H1 (cell line): ENCODE results near the gene ASAP2. TPM values are rescaled to one million over a fixed set of nuclear protein-coding genes. Genes with fewer than 3 reads are reported as not detected.

Source experiments
- CHD1 ChIP-seq: IDR thresholded peaks from 2 replicates; pipeline ENCODE4 v1.6.1; 2012; ENCODE audit warnings: low read depth, low read length, improper control_type of control experiment
- KDM4A ChIP-seq: IDR thresholded peaks from one replicate; pipeline ENCODE4 v1.7.1; 2012; ENCODE audit warnings: low read depth, mild to moderate bottlenecking, moderate library complexity, low read length, inconsistent platforms; ENCODE audit not compliant: severe bottlenecking
- POLR2A ChIP-seq, 2 experiments: IDR thresholded peaks; 1 replicate in 1 of 2; 2 replicates in 1 of 2; pipeline ENCODE4 v1.6.1; 2011; ENCODE audit warnings: low read depth in 2 of 2, low read length in 2 of 2, mild to moderate bottlenecking in 2 of 2; ENCODE audit errors: control extremely low read depth in 1 of 2
- RXRA ChIP-seq: IDR thresholded peaks from 2 replicates; pipeline ENCODE4 v1.6.1; 2011; ENCODE audit warnings: low read depth, mild to moderate bottlenecking, low read length, moderate library complexity; ENCODE audit not compliant: insufficient read depth
- TAF7 ChIP-seq: optimal IDR thresholded peaks from 2 replicates; pipeline ENCODE3; 2011; ENCODE audit warnings: low read depth, mild to moderate bottlenecking, inconsistent platforms, low read length, moderate library complexity, borderline replicate concordance
- TEAD4 ChIP-seq: IDR thresholded peaks from 2 replicates; pipeline ENCODE4 v1.6.1; 2012; ENCODE audit warnings: low read depth, low read length, inconsistent platforms, mixed read lengths
- polyA plus RNA-seq, 7 experiments: library from polyadenylated mRNA; depleted of rRNA in 3 of 7; stranded (reverse) in 5 of 7; unstranded in 2 of 7; fragments of >200 nt in 5 of 7; fragments of 200-250 nt in 2 of 7; gene quantifications; 1 replicate in 5 of 7; 2 replicates in 1 of 7; 4 replicates in 1 of 7; pipeline versions ENCODE4 v1.2.1 to v1.2.3, GENCODE V29; 2011 to 2013; ENCODE audit warnings: missing spikeins in 2 of 7, mixed read lengths in 2 of 7
- total RNA-seq: library from RNA; stranded (reverse); fragmentation: NEBNext Ultra II Directional; extraction: Animal tissue kit (Norgen Biotek cat#: 25700); gene quantifications from 2 replicates; pipeline ENCODE4 v1.2.1, GENCODE V29; 2021
- TF ChIP-seq, protein P1 (sequence below): fragments of 300-600 bp; sonication (generic); IDR thresholded peaks from 2 replicates; pipeline ENCODE4 v1.7.1; 2012; ENCODE audit warnings: low read length, moderate library complexity, mild to moderate bottlenecking, inconsistent platforms; ENCODE audit not compliant: insufficient replicate concordance

The ASAP2 gene
- total and polyA plus RNA-seq, 2 of the 8 experiments (the other 6 are each of a cell fraction or from before 2014, with no cell fraction given): 10.2 to 18.7 TPM

DNA sequence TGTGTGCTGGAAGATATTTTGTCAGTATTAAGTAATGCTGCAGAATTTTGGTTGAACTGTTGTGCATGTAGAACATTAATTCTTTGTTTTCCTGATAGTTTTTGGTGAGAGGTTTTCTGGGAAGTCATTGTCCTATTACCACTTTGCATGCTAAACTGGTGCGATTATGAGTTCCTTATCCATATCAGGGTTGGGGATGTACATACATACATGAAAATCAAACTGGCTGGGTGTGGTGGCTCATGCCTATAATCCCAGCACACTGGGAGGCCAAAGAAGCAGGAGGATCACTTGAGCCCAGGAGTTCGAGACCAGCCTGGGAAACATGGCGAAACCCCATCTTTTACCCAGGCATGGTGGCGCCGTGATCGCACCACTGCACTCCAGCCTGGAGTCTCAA is 34.6 kb downstream of the ASAP2 start (continued):
- TF ChIP-seq, protein P1, sequence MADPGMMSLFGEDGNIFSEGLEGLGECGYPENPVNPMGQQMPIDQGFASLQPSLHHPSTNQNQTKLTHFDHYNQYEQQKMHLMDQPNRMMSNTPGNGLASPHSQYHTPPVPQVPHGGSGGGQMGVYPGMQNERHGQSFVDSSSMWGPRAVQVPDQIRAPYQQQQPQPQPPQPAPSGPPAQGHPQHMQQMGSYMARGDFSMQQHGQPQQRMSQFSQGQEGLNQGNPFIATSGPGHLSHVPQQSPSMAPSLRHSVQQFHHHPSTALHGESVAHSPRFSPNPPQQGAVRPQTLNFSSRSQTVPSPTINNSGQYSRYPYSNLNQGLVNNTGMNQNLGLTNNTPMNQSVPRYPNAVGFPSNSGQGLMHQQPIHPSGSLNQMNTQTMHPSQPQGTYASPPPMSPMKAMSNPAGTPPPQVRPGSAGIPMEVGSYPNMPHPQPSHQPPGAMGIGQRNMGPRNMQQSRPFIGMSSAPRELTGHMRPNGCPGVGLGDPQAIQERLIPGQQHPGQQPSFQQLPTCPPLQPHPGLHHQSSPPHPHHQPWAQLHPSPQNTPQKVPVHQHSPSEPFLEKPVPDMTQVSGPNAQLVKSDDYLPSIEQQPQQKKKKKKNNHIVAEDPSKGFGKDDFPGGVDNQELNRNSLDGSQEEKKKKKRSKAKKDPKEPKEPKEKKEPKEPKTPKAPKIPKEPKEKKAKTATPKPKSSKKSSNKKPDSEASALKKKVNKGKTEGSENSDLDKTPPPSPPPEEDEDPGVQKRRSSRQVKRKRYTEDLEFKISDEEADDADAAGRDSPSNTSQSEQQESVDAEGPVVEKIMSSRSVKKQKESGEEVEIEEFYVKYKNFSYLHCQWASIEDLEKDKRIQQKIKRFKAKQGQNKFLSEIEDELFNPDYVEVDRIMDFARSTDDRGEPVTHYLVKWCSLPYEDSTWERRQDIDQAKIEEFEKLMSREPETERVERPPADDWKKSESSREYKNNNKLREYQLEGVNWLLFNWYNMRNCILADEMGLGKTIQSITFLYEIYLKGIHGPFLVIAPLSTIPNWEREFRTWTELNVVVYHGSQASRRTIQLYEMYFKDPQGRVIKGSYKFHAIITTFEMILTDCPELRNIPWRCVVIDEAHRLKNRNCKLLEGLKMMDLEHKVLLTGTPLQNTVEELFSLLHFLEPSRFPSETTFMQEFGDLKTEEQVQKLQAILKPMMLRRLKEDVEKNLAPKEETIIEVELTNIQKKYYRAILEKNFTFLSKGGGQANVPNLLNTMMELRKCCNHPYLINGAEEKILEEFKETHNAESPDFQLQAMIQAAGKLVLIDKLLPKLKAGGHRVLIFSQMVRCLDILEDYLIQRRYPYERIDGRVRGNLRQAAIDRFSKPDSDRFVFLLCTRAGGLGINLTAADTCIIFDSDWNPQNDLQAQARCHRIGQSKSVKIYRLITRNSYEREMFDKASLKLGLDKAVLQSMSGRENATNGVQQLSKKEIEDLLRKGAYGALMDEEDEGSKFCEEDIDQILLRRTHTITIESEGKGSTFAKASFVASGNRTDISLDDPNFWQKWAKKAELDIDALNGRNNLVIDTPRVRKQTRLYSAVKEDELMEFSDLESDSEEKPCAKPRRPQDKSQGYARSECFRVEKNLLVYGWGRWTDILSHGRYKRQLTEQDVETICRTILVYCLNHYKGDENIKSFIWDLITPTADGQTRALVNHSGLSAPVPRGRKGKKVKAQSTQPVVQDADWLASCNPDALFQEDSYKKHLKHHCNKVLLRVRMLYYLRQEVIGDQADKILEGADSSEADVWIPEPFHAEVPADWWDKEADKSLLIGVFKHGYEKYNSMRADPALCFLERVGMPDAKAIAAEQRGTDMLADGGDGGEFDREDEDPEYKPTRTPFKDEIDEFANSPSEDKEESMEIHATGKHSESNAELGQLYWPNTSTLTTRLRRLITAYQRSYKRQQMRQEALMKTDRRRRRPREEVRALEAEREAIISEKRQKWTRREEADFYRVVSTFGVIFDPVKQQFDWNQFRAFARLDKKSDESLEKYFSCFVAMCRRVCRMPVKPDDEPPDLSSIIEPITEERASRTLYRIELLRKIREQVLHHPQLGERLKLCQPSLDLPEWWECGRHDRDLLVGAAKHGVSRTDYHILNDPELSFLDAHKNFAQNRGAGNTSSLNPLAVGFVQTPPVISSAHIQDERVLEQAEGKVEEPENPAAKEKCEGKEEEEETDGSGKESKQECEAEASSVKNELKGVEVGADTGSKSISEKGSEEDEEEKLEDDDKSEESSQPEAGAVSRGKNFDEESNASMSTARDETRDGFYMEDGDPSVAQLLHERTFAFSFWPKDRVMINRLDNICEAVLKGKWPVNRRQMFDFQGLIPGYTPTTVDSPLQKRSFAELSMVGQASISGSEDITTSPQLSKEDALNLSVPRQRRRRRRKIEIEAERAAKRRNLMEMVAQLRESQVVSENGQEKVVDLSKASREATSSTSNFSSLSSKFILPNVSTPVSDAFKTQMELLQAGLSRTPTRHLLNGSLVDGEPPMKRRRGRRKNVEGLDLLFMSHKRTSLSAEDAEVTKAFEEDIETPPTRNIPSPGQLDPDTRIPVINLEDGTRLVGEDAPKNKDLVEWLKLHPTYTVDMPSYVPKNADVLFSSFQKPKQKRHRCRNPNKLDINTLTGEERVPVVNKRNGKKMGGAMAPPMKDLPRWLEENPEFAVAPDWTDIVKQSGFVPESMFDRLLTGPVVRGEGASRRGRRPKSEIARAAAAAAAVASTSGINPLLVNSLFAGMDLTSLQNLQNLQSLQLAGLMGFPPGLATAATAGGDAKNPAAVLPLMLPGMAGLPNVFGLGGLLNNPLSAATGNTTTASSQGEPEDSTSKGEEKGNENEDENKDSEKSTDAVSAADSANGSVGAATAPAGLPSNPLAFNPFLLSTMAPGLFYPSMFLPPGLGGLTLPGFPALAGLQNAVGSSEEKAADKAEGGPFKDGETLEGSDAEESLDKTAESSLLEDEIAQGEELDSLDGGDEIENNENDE: no peak
- TF ChIP-seq CHD1 (no peak), POLR2A (IDR thresholded peaks at IDR 0.05; ENCODE audit: control extremely low read depth in 1 of 2, low read depth in 2 of 2, low read length in 2 of 2) (no peak), TAF7 (no peak), RXRA (no peak), KDM4A (no peak), TEAD4 (no peak)
- TF ChIP-seq, all 59 proteins: peak for 0
